ENCODE data around the gene TMEM30B. TPM values are rescaled to one million over a fixed set of nuclear protein-coding genes. Genes with fewer than 3 reads are reported as not detected.

Gene TMEM30B
- total and polyA plus RNA-seq, 2 experiments from 2014 or later = 0.32 to 0.45 TPM

GRCh38 chr14:61288228-61288627 is 7.1 kb upstream of the TMEM30B start:
- H3K27me3 ChIP-seq = peaks cover 15% of the 10 kb centered on the region
- H3K36me3 ChIP-seq = no peaks in the 10 kb centered on the region
- no peak for DNase-seq (ENCODE audit: low read depth in 1 of 2, low spot score in 1 of 2)
- TF ChIP-seq, protein P1, sequence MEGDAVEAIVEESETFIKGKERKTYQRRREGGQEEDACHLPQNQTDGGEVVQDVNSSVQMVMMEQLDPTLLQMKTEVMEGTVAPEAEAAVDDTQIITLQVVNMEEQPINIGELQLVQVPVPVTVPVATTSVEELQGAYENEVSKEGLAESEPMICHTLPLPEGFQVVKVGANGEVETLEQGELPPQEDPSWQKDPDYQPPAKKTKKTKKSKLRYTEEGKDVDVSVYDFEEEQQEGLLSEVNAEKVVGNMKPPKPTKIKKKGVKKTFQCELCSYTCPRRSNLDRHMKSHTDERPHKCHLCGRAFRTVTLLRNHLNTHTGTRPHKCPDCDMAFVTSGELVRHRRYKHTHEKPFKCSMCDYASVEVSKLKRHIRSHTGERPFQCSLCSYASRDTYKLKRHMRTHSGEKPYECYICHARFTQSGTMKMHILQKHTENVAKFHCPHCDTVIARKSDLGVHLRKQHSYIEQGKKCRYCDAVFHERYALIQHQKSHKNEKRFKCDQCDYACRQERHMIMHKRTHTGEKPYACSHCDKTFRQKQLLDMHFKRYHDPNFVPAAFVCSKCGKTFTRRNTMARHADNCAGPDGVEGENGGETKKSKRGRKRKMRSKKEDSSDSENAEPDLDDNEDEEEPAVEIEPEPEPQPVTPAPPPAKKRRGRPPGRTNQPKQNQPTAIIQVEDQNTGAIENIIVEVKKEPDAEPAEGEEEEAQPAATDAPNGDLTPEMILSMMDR (IDR thresholded peaks at IDR 0.05; ENCODE audit: low read depth, low read length) = no peak
- no peaks in the 10 kb centered on the region for H3K9me3 ChIP-seq (ENCODE audit: low read depth)
- H3K27ac ChIP-seq = no peak overlapping the region
- H3K4me1 ChIP-seq (ENCODE audit: low read depth) = peaks cover 2% of the 10 kb centered on the region
- H3K4me3 ChIP-seq = no peak overlapping the region

DNA sequence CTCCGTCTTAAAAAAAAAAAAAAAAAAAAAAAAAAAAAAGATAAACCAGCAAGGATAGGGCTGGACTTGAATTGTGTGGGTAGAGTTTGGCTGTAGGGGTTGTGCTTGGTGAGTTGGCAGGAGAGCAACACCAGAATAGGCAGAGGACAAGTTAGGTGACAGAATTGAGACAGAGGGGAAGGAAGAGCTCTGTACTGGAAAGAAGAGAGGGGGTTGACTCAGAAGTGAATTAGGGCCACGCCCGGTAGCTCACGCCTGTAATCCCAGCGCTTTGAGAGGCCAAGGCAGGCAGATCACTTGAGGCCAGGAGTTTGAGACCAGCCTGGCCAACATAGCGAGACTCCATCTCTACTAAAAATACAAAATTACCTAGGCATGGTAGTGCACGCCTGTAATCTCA is 6.1 kb upstream of the TMEM30B start:
- H3K4me1 ChIP-seq (ENCODE audit: low read depth) = no peaks in the 10 kb centered on the region
- H3K27ac ChIP-seq = no peak overlapping the region
- no peak for DNase-seq (ENCODE audit: low read depth in 1 of 2, low spot score in 1 of 2)
- H3K4me3 ChIP-seq = no peak overlapping the region
- H3K36me3 ChIP-seq = no peaks in the 10 kb centered on the region
- TF ChIP-seq, protein P1 (IDR thresholded peaks at IDR 0.05; ENCODE audit: low read depth, low read length) = no peak
- H3K9me3 ChIP-seq (ENCODE audit: low read depth) = no peaks in the 10 kb centered on the region
- H3K27me3 ChIP-seq = peaks cover 26% of the 10 kb centered on the region

GRCh38 chr14:61285364-61285763 is 4.2 kb upstream of the TMEM30B start:
- no peak for DNase-seq (ENCODE audit: low read depth in 1 of 2, low spot score in 1 of 2)

GRCh38 chr14:61284001-61284400 is 2.9 kb upstream of the TMEM30B start:
- TF ChIP-seq, protein P1 (IDR thresholded peaks at IDR 0.05; ENCODE audit: low read depth, low read length) = no peak
- no peaks in the 10 kb centered on the region for H3K36me3 ChIP-seq
- no peak overlapping the region for H3K4me3 ChIP-seq
- no peaks in the 10 kb centered on the region for H3K9me3 ChIP-seq (ENCODE audit: low read depth)
- peaks cover 58% of the 10 kb centered on the region for H3K27me3 ChIP-seq
- no peaks in the 10 kb centered on the region for H3K4me1 ChIP-seq (ENCODE audit: low read depth)
- H3K27ac ChIP-seq = no peak overlapping the region
- DNase-seq (ENCODE audit: low read depth in 1 of 2, low spot score in 1 of 2) = no peak

More at GRCh38 chr14:61285364-61285763, 4.2 kb upstream of the TMEM30B start:
- TF ChIP-seq, protein P1 (IDR thresholded peaks at IDR 0.05; ENCODE audit: low read depth, low read length) = no peak
- Histone ChIP-seq H3K4me1 (ENCODE audit: low read depth) (no peaks in the 10 kb centered on the region), H3K27me3 (peaks cover 44% of the 10 kb centered on the region), H3K9me3 (ENCODE audit: low read depth) (no peaks in the 10 kb centered on the region), H3K36me3 (no peaks in the 10 kb centered on the region), H3K27ac (no peak overlapping the region), H3K4me3 (no peak overlapping the region)

DNA sequence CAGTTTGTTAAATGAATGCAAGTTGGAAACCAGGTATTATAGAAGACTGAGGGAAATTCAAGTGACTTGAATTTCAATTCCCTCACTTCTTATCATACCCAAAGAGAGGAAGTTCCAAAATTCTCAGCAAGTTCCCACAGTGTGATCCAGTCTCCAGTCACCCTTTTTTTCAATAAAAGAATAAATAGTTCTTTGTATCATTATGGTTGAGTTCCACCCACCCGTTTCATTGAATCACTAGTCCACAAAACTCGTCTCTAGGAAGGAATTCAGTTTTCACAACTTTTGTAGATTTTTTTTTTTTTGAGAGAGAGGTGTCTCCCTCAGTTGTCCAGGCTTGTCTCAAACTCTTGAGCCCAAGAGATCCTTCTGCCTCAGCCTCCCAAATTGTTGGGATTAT is 1.6 kb upstream of the TMEM30B start:
- Histone ChIP-seq H3K27me3 (peaks cover 69% of the 10 kb centered on the region), H3K4me1 (ENCODE audit: low read depth) (no peaks in the 10 kb centered on the region), H3K4me3 (no peak overlapping the region), H3K36me3 (no peaks in the 10 kb centered on the region), H3K9me3 (ENCODE audit: low read depth) (no peaks in the 10 kb centered on the region), H3K27ac (no peak overlapping the region)
- TF ChIP-seq, protein P1 (IDR thresholded peaks at IDR 0.05; ENCODE audit: low read depth, low read length) = no peak
- DNase-seq (ENCODE audit: low read depth in 1 of 2, low spot score in 1 of 2) = no peak

GRCh38 chr14:61281948-61282275 is 774 bp upstream of the TMEM30B start:
- no peak overlapping the region for H3K4me3 ChIP-seq

More at GRCh38 chr14:61281948-61282275, 774 bp upstream of the TMEM30B start:
- Histone ChIP-seq H3K9me3 (ENCODE audit: low read depth) (no peaks in the 10 kb centered on the region), H3K27me3 (peaks cover 71% of the 10 kb centered on the region), H3K4me1 (ENCODE audit: low read depth) (no peaks in the 10 kb centered on the region), H3K36me3 (no peaks in the 10 kb centered on the region), H3K27ac (no peak overlapping the region)
- no peak for DNase-seq (ENCODE audit: low read depth in 1 of 2, low spot score in 1 of 2)
- TF ChIP-seq, protein P1 (IDR thresholded peaks at IDR 0.05; ENCODE audit: low read depth, low read length) = no peak

Measured in cardiac muscle cell (in vitro differentiated cells and primary cell).